DOHH2 (cell line): ENCODE data around the gene GPHN.

Experiments
- EZH2phosphoT487 ChIP-seq: fragments of 200-600 bp; sonication (generic); IDR thresholded peaks from 2 replicates; pipeline ENCODE4 v1.6.1; 2017; ENCODE audit warnings: borderline replicate concordance, mild to moderate bottlenecking, antibody characterized with exemption, low read length, moderate library complexity, mixed read lengths
- TF ChIP-seq, protein P1 (sequence below): fragments of 200-600 bp; sonication (generic); IDR thresholded peaks from one replicate; pipeline ENCODE4 v1.5.1; 2014; ENCODE audit warnings: antibody characterized with exemption, mild to moderate bottlenecking, low read depth, low read length; ENCODE audit not compliant: poor library complexity, severe bottlenecking

DNA sequence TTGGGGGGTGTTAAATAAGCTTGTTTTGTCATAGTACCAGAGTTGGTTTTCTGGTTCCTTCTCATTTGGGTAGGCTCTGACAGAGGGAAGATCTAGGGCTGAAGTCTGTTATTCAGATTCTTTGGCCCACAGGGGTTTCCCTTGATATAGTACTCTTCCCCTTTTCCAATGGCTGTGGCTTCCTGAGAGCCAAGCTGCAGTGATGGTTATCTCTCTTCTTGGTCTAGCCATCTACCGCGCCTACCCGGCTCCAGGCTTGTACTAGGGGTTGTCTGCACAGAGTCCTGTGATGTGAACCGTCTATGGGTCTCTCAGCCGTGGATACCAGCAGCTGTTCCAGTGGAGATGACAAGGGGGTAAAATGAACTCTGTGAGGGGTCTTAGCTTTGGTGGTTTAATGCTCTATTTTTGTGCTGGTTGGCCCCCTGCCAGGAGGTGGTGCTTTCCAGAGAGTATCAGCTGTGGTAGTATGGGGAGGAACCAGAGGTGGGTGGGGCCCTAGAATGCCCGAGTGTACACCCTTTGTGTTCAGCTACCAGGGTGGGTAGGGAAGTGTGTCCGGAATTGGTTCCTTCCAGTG, 209.7 kb downstream of the GPHN start:
- TF ChIP-seq, protein P1, sequence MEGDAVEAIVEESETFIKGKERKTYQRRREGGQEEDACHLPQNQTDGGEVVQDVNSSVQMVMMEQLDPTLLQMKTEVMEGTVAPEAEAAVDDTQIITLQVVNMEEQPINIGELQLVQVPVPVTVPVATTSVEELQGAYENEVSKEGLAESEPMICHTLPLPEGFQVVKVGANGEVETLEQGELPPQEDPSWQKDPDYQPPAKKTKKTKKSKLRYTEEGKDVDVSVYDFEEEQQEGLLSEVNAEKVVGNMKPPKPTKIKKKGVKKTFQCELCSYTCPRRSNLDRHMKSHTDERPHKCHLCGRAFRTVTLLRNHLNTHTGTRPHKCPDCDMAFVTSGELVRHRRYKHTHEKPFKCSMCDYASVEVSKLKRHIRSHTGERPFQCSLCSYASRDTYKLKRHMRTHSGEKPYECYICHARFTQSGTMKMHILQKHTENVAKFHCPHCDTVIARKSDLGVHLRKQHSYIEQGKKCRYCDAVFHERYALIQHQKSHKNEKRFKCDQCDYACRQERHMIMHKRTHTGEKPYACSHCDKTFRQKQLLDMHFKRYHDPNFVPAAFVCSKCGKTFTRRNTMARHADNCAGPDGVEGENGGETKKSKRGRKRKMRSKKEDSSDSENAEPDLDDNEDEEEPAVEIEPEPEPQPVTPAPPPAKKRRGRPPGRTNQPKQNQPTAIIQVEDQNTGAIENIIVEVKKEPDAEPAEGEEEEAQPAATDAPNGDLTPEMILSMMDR = no peak
- no peak for TF ChIP-seq EZH2phosphoT487
